Neural cell (in vitro differentiated cells): ENCODE measurements around the gene DNAAF5. TPM values are rescaled to one million over a fixed set of nuclear protein-coding genes. Genes with fewer than 3 reads are reported as not detected.

Source experiments
- H2AFZ ChIP-seq: fragments of 200-600, 300-800 bp; sonication (generic), shearing (Covaris generic); 2 replicates; pipeline ENCODE4 v1.6.0; 2014; ENCODE audit warnings: low read depth, mild to moderate bottlenecking, antibody characterized with exemption, low read length, moderate library complexity
- H3F3A ChIP-seq: fragments of 200-600 bp; shearing (Covaris generic); 2 replicates; pipeline ENCODE4 v1.6.1; 2016; ENCODE audit warnings: mild to moderate bottlenecking, moderate library complexity, mixed read lengths, antibody characterized with exemption, low read length; ENCODE audit not compliant: insufficient read depth, poor library complexity, severe bottlenecking
- H3K27ac ChIP-seq: fragments of 200-600, 300-800 bp; sonication (generic), shearing (Covaris generic); 2 replicates; pipeline ENCODE4 v1.5.1; 2014; ENCODE audit warnings: mild to moderate bottlenecking, low read length, moderate library complexity
- H3K27me3 ChIP-seq: fragments of 300-800, 200-600 bp; sonication (generic), shearing (Covaris generic); 2 replicates; pipeline ENCODE4 v1.6.0; 2014; ENCODE audit warnings: mild to moderate bottlenecking, low read depth, low read length, moderate library complexity; ENCODE audit not compliant: insufficient read depth
- H3K36me3 ChIP-seq: fragments of 300-800, 200-600 bp; sonication (generic), shearing (Covaris generic); 2 replicates; pipeline ENCODE4 v1.5.1; 2014; ENCODE audit warnings: mild to moderate bottlenecking, antibody characterized with exemption, low read length, moderate library complexity; ENCODE audit not compliant: insufficient read depth
- H3K4me2 ChIP-seq: fragments of 300-800, 200-600 bp; sonication (generic), shearing (Covaris generic); 2 replicates; pipeline ENCODE4 v1.6.0; 2014; ENCODE audit warnings: mild to moderate bottlenecking, low read length
- H3K4me3 ChIP-seq: fragments of 300-800, 200-600 bp; sonication (generic), shearing (Covaris generic); 2 replicates; pipeline ENCODE4 v1.5.1; 2014; ENCODE audit warnings: mild to moderate bottlenecking, low read length, moderate library complexity
- H3K79me2 ChIP-seq: fragments of 200-600 bp; shearing (Covaris generic); replicated peaks from 2 replicates; pipeline ENCODE4 v1.6.0; 2014; ENCODE audit warnings: mild to moderate bottlenecking, low read length, moderate library complexity; ENCODE audit not compliant: insufficient read depth
- H3K9ac ChIP-seq: fragments of 300-800, 200-600 bp; sonication (generic), shearing (Covaris generic); 2 replicates; pipeline ENCODE4 v1.6.1; 2016; ENCODE audit warnings: mild to moderate bottlenecking, low read length, mixed read lengths
- H3K9me2 ChIP-seq: fragments of 200-600 bp; shearing (Covaris generic); 2 replicates; pipeline ENCODE4 v1.6.1; 2016; ENCODE audit warnings: mild to moderate bottlenecking, low read length, mixed read lengths; ENCODE audit not compliant: insufficient read depth
- H3K9me3 ChIP-seq: fragments of 200-600, 300-800 bp; sonication (generic), shearing (Covaris generic); 2 replicates; pipeline ENCODE4 v1.6.1; 2016; ENCODE audit warnings: mild to moderate bottlenecking, mixed run types, low read length, moderate library complexity, mixed read lengths
- H4K20me1 ChIP-seq: fragments of 200-600 bp; shearing (Covaris generic); 2 replicates; pipeline ENCODE4 v1.6.1; 2016; ENCODE audit warnings: mild to moderate bottlenecking, mixed run types; ENCODE audit not compliant: insufficient read depth
- CTCF ChIP-seq: fragments of 450-650 bp; IDR thresholded peaks from 2 replicates; pipeline ENCODE4 v1.5.1; 2014; ENCODE audit warnings: antibody characterized with exemption, mild to moderate bottlenecking, moderate library complexity; ENCODE audit not compliant: poor library complexity, severe bottlenecking
- EP300 ChIP-seq: fragments of 450-650 bp; conservative IDR thresholded peaks from 2 replicates; pipeline ENCODE4 v1.6.1; 2014; ENCODE audit warnings: antibody characterized with exemption, mild to moderate bottlenecking, moderate library complexity; ENCODE audit not compliant: poor library complexity, severe bottlenecking
- EZH2 ChIP-seq: fragments of 200-600, 300-800 bp; shearing (Covaris generic), sonication (generic); IDR thresholded peaks from 2 replicates; pipeline ENCODE4 v1.6.1; 2014; ENCODE audit warnings: antibody characterized with exemption, low read length, borderline replicate concordance, mild to moderate bottlenecking; ENCODE audit not compliant: insufficient read depth, poor library complexity, severe bottlenecking
- MXI1 ChIP-seq: fragments of 450-650 bp; conservative IDR thresholded peaks from 2 replicates; pipeline ENCODE4 v1.6.1; 2014; ENCODE audit warnings: antibody characterized with exemption, mild to moderate bottlenecking; ENCODE audit not compliant: poor library complexity, severe bottlenecking
- POLR2AphosphoS5 ChIP-seq: IDR thresholded peaks from 2 replicates; pipeline ENCODE4 v1.6.1; 2012
- RAD21 ChIP-seq: fragments of 450-650 bp; conservative IDR thresholded peaks from 2 replicates; pipeline ENCODE4 v1.6.1; 2014; ENCODE audit warnings: antibody characterized with exemption, mild to moderate bottlenecking, moderate library complexity
- SMC3 ChIP-seq: fragments of 450-650 bp; conservative IDR thresholded peaks from 2 replicates; pipeline ENCODE4 v1.6.1; 2014; ENCODE audit warnings: antibody characterized with exemption, mild to moderate bottlenecking, moderate library complexity; ENCODE audit not compliant: poor library complexity
- TAF1 ChIP-seq: IDR thresholded peaks from 2 replicates; pipeline ENCODE4 v1.6.1; 2012; ENCODE audit warnings: low read depth
- polyA plus RNA-seq: library from polyadenylated mRNA; depleted of rRNA; stranded (reverse); fragments of >200 nt; gene quantifications from 2 replicates; pipeline ENCODE4 v1.2.3, GENCODE V29; 2014
- TF ChIP-seq, protein P1 (sequence below): IDR thresholded peaks from 2 replicates; pipeline ENCODE4 v1.6.1; 2012; ENCODE audit warnings: borderline replicate concordance

The DNAAF5 gene
- polyA plus RNA-seq, 1 donor from 2014 or later, result 5.3 TPM

DNA sequence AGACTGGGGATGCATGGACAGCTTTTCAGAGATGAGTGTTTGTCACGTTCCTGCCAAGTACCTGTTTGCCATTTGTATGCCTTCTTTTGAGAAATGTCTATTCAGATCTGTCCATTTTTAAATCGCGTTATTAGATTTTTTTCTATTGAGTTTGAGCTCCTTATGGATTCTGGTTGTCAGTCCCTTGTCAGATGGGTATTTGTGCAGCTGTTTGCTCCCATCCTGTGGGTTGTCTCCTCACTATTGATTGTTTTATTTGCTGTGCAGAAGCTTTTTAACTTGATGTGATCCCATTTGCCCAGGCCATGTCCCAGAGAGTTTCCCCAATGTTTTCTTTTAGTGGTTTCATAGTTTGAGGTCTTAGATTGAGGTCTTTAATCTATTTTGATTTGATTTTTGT, 6.1 kb downstream of the DNAAF5 start:
- Histone ChIP-seq H3K27ac (no peak overlapping the region), H4K20me1 (no peaks in the 10 kb centered on the region), H2AFZ (no peak overlapping the region), H3F3A (no peaks in the 10 kb centered on the region), H3K36me3 (peaks cover 13% of the 10 kb centered on the region), H3K79me2 (peaks cover 40% of the 10 kb centered on the region), H3K9me3 (peaks cover 11% of the 10 kb centered on the region), H3K4me3 (no peak overlapping the region), H3K27me3 (no peaks in the 10 kb centered on the region), H3K9ac (no peak overlapping the region), H3K9me2 (no peaks in the 10 kb centered on the region), H3K4me2 (no peak overlapping the region)
- TF ChIP-seq, protein P1, sequence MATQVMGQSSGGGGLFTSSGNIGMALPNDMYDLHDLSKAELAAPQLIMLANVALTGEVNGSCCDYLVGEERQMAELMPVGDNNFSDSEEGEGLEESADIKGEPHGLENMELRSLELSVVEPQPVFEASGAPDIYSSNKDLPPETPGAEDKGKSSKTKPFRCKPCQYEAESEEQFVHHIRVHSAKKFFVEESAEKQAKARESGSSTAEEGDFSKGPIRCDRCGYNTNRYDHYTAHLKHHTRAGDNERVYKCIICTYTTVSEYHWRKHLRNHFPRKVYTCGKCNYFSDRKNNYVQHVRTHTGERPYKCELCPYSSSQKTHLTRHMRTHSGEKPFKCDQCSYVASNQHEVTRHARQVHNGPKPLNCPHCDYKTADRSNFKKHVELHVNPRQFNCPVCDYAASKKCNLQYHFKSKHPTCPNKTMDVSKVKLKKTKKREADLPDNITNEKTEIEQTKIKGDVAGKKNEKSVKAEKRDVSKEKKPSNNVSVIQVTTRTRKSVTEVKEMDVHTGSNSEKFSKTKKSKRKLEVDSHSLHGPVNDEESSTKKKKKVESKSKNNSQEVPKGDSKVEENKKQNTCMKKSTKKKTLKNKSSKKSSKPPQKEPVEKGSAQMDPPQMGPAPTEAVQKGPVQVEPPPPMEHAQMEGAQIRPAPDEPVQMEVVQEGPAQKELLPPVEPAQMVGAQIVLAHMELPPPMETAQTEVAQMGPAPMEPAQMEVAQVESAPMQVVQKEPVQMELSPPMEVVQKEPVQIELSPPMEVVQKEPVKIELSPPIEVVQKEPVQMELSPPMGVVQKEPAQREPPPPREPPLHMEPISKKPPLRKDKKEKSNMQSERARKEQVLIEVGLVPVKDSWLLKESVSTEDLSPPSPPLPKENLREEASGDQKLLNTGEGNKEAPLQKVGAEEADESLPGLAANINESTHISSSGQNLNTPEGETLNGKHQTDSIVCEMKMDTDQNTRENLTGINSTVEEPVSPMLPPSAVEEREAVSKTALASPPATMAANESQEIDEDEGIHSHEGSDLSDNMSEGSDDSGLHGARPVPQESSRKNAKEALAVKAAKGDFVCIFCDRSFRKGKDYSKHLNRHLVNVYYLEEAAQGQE, result no peak
- TF ChIP-seq EZH2, result no peak
- TF ChIP-seq MXI1, result no peak
- no peak for TF ChIP-seq RAD21
- TF ChIP-seq EP300, result no peak
- TF ChIP-seq TAF1, result no peak
- TF ChIP-seq POLR2AphosphoS5, result no peak
- TF ChIP-seq CTCF, result no peak
- TF ChIP-seq SMC3, result no peak

GRCh38 chr7:734214-734613, 7.7 kb downstream of the DNAAF5 start:
- Histone ChIP-seq H3K27me3 (no peaks in the 10 kb centered on the region), H3K79me2 (peaks cover 41% of the 10 kb centered on the region), H3K9ac (no peak overlapping the region), H3K9me2 (no peaks in the 10 kb centered on the region), H3K4me2 (no peak overlapping the region), H2AFZ (no peak overlapping the region), H3F3A (no peaks in the 10 kb centered on the region), H4K20me1 (no peaks in the 10 kb centered on the region), H3K27ac (no peak overlapping the region), H3K4me3 (no peak overlapping the region), H3K36me3 (peaks cover 13% of the 10 kb centered on the region), H3K9me3 (peaks cover 11% of the 10 kb centered on the region)
- TF ChIP-seq POLR2AphosphoS5 (no peak), MXI1 (no peak), RAD21 (no peak), EP300 (no peak), CTCF (no peak), SMC3 (no peak), TAF1 (no peak), EZH2 (no peak)
- TF ChIP-seq, protein P1, result no peak
